ENCODE results near the gene KRT17. TPM values are rescaled to one million over a fixed set of nuclear protein-coding genes. Genes with fewer than 3 reads are reported as not detected.

KRT17 gene
- total RNA-seq, 1 experiment from 2014 or later: 1.5 TPM

DNA sequence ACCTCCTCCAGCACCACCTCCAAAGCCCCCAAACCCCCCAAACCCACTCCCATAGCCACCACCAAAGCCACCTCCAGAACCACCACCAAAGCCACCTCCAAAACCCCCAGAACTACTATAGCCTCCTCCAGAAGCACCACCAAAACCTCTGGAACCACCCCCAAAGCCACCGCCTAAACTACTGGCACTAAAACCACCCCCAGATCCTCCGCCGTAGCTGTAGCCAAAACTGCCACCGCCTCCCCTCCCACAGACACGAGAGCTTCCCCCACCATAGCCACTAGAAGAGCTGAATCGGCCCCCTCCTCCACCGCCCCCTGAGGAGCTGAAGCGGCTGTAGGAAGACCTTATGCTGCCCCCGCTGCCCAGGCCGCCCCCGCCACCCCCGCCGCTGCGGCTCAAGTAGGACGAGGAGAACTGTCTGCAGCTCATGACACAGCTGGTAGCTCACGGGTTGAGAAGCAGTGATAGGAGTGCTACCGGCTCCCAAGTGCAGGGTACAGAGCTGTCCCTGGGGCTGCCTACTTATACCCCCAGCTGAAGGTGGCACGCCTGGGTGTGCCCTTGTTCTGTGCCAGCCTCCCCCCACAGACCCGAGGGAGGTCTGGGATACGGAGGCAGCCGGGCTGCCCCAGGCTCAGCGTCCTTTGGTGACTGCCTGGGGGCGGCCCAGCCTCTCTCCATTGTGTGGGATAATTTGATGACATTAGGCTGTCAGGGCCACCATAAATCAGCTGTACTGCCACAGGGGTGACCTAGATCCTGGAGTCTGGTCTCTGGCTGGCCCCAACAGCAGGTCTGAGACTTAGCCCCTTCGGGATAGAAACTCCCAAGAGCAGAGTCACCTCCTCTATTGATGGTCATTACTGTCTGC, 52.6 kb downstream of the KRT17 start, which contains the start of gene KRT9:
KRT9 (minus strand) TSS at position 499 of the 874 bp plus-strand sequence; CDS start at position 432, 67 bp downstream.
- H4K20me1 ChIP-seq (ENCODE audit: control insufficient read depth, insufficient read depth, insufficient read length): no peaks in the 10 kb centered on the region
- DNase-seq: no peak
- H3K79me2 ChIP-seq (ENCODE audit: insufficient read depth, low read length): no peaks in the 10 kb centered on the region
- no peak within 1 kb of the TSS for H2BK20ac ChIP-seq (ENCODE audit: low read depth, low read length, poor library complexity, severe bottlenecking)
- H2BK15ac ChIP-seq (ENCODE audit: low read depth, low read length): no peak within 1 kb of the TSS
- H3K23ac ChIP-seq (ENCODE audit: insufficient read length, low read depth, low read length): no peak within 1 kb of the TSS
- H3K14ac ChIP-seq (ENCODE audit: insufficient read depth, low read length): no peak within 1 kb of the TSS
- no peaks in the 10 kb centered on the region for H3K23me2 ChIP-seq (ENCODE audit: insufficient read length, low read depth, low read length, poor library complexity, severe bottlenecking)
- no peak within 1 kb of the TSS for H4K8ac ChIP-seq (replicated peaks; ENCODE audit: insufficient read length, low read depth, low read length)
- no peak within 1 kb of the TSS for H3K56ac ChIP-seq (ENCODE audit: insufficient read length, low read depth, low read length)
- H3K4me2 ChIP-seq (ENCODE audit: insufficient read depth, insufficient read length, low read length): no peak within 1 kb of the TSS
- no peak within 1 kb of the TSS for H2BK12ac ChIP-seq (ENCODE audit: insufficient read length, low read depth, low read length)
- no peak within 1 kb of the TSS for H2BK120ac ChIP-seq (ENCODE audit: low read depth, low read length, poor library complexity, severe bottlenecking)
- Mint-ChIP-seq H3K36me3 (ENCODE audit: insufficient read depth in 1 of 3, low read depth in 3 of 3) (no peaks in the 10 kb centered on the region), H3K27me3 (ENCODE audit: low read depth) (peaks cover 70% of the 10 kb centered on the region), H3K9me3 (no peaks in the 10 kb centered on the region; a peak in 1 of 5 replicates), H3K4me3 (no peak within 1 kb of the TSS), H3K4me1 (no peaks in the 10 kb centered on the region), H3K27ac (no peak within 1 kb of the TSS; a peak in 1 of 7 replicates)
- no CpG with 5 or more reads among the region's 24 CpGs for WGBS (ENCODE audit: extremely low coverage, insufficient read length, low lambda C conversion rate)
- H3K4ac ChIP-seq (ENCODE audit: low read depth, low read length): no peak within 1 kb of the TSS
- H3K9me3 ChIP-seq (ENCODE audit: control insufficient read depth, low read depth, low read length): no peaks in the 10 kb centered on the region
- H3K18ac ChIP-seq (ENCODE audit: insufficient read length, low read depth, low read length): no peak within 1 kb of the TSS
- H3K27me3 ChIP-seq (ENCODE audit: insufficient read depth, low read length): no peaks in the 10 kb centered on the region
- no peak within 1 kb of the TSS for H3K9ac ChIP-seq (ENCODE audit: extremely low read depth, insufficient read length, low read length)
- no peak within 1 kb of the TSS for H3K27ac ChIP-seq (ENCODE audit: insufficient read length, low read depth, low read length)
- H2AK5ac ChIP-seq (ENCODE audit: insufficient read length, low read length): no peak within 1 kb of the TSS
- H4K91ac ChIP-seq (ENCODE audit: insufficient read length, low read depth, low read length): no peak within 1 kb of the TSS
- no peaks in the 10 kb centered on the region for H3K4me1 ChIP-seq (ENCODE audit: insufficient read depth, low read length)
- TF ChIP-seq, protein P1, sequence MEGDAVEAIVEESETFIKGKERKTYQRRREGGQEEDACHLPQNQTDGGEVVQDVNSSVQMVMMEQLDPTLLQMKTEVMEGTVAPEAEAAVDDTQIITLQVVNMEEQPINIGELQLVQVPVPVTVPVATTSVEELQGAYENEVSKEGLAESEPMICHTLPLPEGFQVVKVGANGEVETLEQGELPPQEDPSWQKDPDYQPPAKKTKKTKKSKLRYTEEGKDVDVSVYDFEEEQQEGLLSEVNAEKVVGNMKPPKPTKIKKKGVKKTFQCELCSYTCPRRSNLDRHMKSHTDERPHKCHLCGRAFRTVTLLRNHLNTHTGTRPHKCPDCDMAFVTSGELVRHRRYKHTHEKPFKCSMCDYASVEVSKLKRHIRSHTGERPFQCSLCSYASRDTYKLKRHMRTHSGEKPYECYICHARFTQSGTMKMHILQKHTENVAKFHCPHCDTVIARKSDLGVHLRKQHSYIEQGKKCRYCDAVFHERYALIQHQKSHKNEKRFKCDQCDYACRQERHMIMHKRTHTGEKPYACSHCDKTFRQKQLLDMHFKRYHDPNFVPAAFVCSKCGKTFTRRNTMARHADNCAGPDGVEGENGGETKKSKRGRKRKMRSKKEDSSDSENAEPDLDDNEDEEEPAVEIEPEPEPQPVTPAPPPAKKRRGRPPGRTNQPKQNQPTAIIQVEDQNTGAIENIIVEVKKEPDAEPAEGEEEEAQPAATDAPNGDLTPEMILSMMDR (conservative IDR thresholded peaks at IDR 0.05): no peak
- no peak within 1 kb of the TSS for H3T11ph ChIP-seq (ENCODE audit: low read length)
- H2BK5ac ChIP-seq (ENCODE audit: insufficient read length, low read length): no peak within 1 kb of the TSS
- H3K79me1 ChIP-seq (ENCODE audit: insufficient read depth, low read depth, low read length, poor library complexity, severe bottlenecking): no peaks in the 10 kb centered on the region
- H2AFZ ChIP-seq (ENCODE audit: low read length): no peak within 1 kb of the TSS
- no peak within 1 kb of the TSS for H4K5ac ChIP-seq (ENCODE audit: insufficient read length, low read depth, low read length)

Other genes with a start within 250 kb of the KRT17 start
- not detected in 2 replicates for gene KRT34, start 242.3 kb downstream of the KRT17 start, total RNA-seq (2021)
- not detected in 2 replicates for gene KRT31, start 227.0 kb downstream of the KRT17 start, total RNA-seq (2021)
- not detected in 2 replicates for gene KRT37, start 200.0 kb downstream of the KRT17 start, total RNA-seq (2021)
- not detected in 2 replicates for gene KRT38, start 183.6 kb downstream of the KRT17 start, total RNA-seq (2021)
- gene KRT32, start 157.2 kb downstream of the KRT17 start, total RNA-seq (2021): not detected in 2 replicates
- not detected in 2 replicates for gene KRT35, start 143.4 kb downstream of the KRT17 start, total RNA-seq (2021)
- not detected in 2 replicates for gene KRT36, start 134.7 kb downstream of the KRT17 start, total RNA-seq (2021)
- not detected in 2 replicates for gene KRT13, start 119.0 kb downstream of the KRT17 start, total RNA-seq (2021)
- 0.35 and 0.87 TPM in 2 replicates for gene KRT15, start 105.7 kb downstream of the KRT17 start, total RNA-seq (2021)
- gene KRT19, start 96.3 kb downstream of the KRT17 start, total RNA-seq (2021): 134 and 143 TPM in 2 replicates
- not detected in 2 replicates for gene KRT9, start 52.5 kb downstream of the KRT17 start, total RNA-seq (2021)
- not detected in 2 replicates for gene KRT14, start 37.7 kb downstream of the KRT17 start, total RNA-seq (2021)
- gene KRT16, start 11.8 kb downstream of the KRT17 start, total RNA-seq (2021): not detected in 2 replicates
- 651 and 652 TPM in 2 replicates for gene EIF1, start 64.3 kb upstream of the KRT17 start, total RNA-seq (2021)
- not detected in 2 replicates for gene GAST, start 87.8 kb upstream of the KRT17 start, total RNA-seq (2021)
- 2.2 and 2.5 TPM in 2 replicates for gene HAP1, start 110.1 kb upstream of the KRT17 start, total RNA-seq (2021)
- 87.9 and 90.1 TPM in 2 replicates for gene JUP, start 162.1 kb upstream of the KRT17 start, total RNA-seq (2021)
- gene P3H4, start 187.4 kb upstream of the KRT17 start, total RNA-seq (2021): 22.9 and 24.0 TPM in 2 replicates
- 166 TPM in 2 replicates for gene FKBP10, start 188.4 kb upstream of the KRT17 start, total RNA-seq (2021)
- gene NT5C3B, start 211.7 kb upstream of the KRT17 start, total RNA-seq (2021): 66.2 and 76.1 TPM in 2 replicates
- gene KLHL10, start 213.2 kb upstream of the KRT17 start, total RNA-seq (2021): 0.22 and 0.46 TPM in 2 replicates
- 16.8 and 17.0 TPM in 2 replicates for gene KLHL11, start 240.8 kb upstream of the KRT17 start, total RNA-seq (2021)